ENCODE data around the gene PRICKLE2.

Gene PRICKLE2

DNA sequence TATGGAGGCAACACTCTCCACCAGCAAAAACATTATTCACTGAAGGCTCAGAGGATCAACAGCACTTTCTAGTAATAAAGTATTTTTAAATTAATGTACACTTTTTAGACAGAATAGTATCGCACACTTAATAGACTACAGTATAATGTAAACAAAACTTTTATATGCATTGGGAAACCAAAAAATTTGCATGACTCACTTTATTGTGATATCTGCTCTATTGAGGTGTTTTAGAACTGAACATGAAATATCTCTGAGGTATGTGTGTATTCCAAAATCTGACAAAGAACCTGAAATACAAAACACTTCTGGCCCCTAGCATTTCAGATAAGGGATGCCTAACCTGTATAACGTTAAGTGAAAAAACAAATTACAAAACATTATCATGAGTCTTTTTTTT lies 99.7 kb downstream of the PRICKLE2 start:
- DNase-seq = no peak

DNA sequence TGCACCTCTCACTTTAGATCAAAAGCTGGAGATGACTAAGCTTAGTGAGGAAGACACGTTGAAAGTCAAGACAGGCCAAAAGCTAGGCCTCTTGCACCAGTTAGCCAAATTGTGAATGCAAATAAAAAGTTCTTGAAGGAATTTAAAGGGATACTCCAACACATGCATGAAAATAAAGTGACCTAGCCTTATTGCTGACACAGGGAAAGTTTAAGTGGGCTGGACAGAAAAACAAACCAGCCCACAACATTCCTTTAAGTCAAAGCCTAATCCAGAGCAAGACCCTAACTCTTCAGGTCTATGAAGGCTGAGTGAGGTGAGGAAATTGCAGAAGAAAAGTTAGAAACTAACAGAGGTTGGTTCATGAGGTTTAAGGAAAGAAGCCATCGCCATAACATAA lies 101.3 kb downstream of the PRICKLE2 start:
- no peak for DNase-seq

DNA sequence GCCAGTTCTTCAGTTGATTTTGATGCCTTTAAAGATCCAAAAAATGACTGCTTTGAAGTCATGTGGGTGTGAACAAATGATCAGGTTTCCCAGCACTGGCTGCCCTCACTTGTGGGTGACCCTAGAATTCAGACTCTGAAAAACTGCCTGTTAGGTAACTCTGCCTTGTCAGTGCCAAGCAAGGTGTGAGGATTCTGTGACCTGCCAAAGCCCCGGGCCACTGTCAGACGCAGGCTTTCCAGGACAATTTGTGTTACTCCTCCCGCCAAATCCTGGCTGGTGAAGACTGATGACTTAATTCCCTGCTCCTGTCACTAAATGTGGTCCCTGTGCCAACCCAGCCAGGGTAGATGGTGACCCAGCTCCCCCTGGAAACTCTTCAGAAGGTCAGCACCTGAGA lies 102.8 kb downstream of the PRICKLE2 start:
- DNase-seq = no peak

DNA sequence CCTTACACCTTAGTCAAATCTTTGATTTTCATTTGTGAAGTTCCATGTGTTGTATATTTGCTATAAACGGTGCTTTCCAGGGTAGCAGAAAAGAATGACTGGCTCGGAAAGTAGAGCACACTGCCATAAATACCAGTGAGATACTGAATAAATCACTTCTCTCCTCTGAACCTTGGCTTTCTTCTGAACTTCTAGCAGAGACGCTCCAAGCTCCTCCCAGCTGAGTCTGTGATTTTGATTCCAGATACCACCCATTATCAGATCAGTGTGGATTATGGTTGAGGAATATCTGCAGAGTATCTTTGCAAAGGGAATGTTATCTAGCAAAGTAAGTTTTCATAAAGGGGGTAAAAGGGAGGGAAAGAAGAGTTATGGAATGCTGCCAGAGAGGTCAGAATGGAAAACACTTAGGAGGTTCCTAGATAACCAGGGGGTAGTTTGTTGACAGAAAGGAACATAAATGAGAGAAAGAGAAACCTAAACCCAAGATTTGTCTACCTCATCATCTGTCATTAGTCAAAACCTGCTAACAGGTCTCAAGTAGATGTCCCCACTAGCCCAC lies 103.4 kb downstream of the PRICKLE2 start:
- DNase-seq = no peak

DNA sequence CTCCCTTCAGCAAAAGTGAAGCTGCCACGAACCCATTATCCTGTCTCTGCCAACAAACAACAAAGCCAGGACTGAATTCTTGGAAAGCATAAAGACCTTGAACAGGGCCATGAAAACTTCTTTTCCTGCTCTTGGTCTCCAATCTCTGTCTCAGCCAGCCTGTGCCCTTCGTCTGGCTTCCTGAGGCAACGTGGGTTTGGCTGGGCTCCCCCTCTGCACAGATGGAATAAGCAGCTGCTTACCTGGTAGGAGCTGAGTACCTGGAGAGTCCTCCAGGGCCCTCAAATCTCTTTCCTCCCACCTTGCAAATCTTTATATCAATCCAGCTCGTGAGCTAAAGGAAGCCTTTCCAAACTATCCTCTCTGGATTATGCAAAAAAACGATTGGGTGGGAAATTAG lies 104.4 kb downstream of the PRICKLE2 start:
- no peak for DNase-seq

DNA sequence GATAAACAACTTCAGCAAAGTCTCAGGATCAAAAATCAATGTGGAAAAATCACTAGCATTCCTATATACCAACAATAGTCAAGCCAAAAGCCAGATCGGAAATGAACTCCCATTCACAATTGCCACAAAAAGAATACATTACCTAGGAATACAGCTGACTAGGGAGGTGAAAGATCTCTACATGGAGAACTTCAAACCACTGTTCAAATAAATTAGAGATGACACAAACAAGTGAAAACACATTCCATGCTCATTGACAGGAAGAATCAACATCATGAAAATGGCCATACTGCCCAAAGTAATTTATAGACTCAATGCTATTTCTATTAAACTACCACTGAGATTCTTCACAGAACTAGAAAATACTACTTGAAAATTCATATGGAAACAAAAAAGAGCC lies 107.8 kb downstream of the PRICKLE2 start:
- DNase-seq = no peak

DNA sequence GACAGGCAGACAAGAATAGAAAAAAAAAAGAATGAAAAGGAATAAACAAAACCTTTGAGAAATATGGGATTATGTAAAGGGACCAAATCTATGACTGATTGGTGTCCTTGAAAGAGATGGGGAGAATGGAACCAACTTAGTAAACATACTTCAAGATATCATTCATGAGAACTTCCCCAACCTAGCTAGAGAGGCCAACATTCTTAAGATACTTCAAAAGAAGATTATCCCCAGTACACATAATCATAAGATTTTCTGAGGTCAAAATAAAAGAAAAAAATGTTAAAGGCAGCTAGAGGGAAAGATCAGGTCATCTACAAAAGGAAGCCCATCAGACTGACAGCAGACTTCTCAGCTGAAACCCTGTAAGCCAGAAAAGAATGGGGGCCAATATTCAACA lies 110.6 kb downstream of the PRICKLE2 start:
- no peak for DNase-seq

DNA sequence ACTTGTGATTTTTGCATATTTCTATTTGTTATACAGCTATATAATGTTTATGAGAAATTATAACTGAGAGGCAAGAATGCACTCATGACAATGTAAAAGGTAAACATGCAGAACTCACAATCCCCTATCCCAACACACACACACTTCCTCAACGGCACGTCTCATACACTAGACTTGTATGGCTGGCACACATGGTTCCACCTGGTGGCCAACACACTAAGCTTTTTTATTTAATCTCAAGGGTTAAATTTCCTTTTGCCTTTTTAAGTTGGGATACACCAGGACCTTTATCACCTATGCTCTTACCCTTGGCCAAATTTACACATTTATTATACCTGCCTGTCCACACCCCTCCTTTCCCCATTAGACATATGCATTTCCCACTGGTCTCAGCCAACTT lies 113.4 kb downstream of the PRICKLE2 start:
- no peak for DNase-seq

DNA sequence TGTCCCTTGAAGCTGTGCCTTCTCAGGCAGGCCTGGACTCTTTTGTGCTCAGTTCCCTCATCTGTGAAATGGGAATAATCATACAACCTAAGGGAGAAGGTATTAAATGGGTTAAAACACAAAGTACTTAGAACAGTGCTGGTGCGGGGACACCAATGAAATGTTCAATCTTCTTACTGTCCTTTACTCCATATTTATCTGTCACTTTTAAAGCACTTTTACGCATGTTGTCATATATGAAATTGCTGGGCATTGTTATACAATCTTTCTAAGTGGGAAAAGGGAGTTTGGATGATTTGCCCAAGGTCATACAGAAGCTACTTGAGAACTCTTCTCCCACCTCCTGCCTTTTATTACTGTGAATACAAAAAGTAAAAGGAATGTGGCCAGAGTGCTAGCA lies 114.2 kb downstream of the PRICKLE2 start:
- DNase-seq = no peak

DNA sequence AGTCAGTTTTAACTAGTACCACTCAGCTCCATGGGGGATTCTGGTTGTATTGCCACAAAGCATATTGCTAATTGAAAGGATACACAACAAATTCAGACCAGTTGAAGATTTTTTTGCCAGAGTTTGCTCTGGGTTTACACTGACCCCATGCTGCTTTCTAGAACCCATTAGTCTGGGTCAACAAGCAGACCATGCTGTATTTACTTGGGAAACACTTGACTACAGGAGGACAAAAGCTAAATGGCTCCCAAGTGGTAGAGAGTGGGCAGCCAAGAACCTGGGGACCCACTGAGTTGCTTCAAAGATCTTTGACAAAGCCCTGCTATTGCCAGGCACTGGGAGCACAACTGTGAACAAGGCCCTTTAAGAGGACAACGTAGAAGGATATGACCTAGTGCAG lies 115.2 kb downstream of the PRICKLE2 start:
- DNase-seq = no peak

DNA sequence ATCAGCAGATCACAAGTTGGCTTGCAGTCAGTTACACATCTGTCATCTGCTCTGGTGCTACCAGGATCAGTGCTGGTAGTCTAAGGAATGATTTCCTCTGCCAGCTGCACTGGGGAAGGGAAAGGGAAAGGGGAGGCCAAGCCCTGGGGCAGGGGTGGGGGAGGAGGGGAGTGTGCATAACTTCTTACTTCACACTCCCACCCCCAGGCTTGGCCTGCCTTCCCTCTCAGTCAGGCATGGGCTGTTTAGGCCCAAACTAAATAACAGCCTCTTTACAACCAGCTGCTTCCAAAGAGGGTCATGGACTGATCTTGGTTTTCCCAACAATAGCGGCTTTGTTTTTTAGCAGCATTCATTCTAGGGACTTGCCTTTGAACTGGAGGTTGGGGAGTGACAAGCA lies 115.8 kb downstream of the PRICKLE2 start:
- DNase-seq = no peak

DNA sequence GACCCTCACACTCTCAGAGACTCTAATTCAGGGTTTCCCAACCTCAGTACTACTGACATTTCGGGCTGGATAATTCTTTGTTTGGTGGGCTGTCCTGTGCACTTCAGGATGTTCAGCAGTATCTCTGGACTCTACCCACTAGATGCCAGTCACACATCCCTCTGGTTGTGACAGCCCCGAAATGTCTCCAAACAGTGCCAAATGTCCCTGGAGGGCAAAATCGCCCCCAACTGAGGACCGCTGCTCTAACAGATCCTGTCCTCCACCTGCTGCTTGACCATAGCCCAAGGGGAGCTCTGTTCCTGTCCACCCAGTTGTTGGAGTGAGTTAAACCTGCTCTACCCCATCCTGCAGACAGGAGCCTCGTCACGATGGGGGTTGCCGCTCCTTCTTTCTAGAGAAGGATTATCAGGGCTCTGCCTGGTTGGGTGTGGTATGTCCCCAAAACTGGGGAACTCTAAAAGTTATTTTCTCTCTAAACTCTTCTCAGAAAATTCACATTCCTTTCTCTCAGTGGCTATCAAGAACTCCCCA lies 116.4 kb downstream of the PRICKLE2 start:
- DNase-seq = no peak

DNA sequence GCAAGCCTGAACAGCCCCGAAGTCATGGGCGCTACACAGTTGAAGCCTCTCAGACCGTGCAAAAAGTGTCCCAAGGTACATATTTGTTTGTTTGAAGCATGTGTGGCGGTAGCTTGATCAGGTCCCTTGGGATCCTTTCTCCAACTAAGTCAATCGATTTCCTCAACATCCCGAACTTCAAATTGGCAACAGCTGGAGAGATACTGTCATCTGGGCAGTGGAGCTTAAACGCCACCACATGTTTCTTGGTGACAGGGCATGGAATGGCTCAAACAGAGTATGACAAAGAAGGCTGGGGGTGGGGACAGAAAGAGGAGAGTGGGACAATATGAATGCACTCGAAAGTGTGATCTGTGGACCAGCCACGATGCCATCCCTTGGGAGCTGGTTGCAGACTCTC lies 117.0 kb downstream of the PRICKLE2 start:
- no peak for DNase-seq

DNA sequence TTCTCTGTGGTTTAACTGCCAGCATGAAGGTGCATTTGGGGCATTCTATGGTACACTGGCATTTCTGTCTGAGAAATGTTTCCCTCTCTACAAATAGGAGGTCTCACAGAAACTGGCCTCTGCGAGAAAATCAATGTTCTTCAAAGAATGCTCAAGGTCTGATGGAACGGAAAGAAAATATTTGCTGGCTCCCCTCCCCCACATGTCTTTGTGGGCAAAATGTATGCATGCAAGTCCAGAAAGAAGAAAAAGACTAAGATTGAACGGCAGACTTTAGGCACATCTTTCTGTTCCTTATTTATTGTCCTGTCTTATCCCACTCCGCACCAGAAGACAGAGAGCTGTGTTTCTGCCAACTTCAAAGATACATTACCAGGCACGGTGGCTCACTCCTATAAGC lies 118.1 kb downstream of the PRICKLE2 start:
- DNase-seq = no peak

DNA sequence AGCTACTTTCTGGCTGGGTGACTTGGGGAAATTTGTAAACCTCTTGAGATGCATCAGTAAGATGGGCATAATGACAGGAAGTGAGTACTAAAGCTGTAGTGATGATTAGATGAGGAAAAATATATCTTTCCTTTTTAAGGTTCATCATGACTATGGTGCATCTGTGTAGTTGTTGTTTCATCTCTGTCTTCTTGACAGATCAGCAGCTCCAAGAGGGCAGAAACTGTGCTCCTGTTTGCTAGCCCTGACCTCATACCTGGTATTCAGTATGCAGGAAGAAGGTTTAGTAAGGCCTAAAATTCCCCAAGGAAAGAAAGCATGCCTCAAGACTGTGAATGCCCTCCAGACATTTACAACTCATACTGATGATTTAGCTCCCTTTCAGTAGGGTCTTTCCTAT lies 119.5 kb downstream of the PRICKLE2 start:
- DNase-seq = no peak

DNA sequence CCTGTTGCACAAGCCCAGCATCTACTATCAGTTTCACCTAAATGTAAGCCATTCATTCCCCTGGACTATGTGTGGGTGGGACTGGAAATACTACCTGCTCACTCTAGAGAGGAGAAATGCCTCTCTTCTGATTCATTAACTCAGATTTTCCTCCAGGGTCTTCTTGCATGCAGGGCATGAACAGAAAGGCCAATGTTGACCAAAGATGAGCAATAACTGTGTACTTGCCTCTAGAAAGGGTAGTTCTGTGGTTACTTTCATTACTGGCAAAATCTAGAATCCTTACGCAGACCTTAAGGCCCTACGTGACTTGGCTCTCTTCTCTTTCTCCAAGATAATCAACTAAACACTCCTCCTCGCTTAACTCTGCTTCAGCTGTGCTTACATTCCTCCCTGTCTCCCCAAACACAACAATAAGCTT lies 120.6 kb downstream of the PRICKLE2 start:
- no peak for DNase-seq

DNA sequence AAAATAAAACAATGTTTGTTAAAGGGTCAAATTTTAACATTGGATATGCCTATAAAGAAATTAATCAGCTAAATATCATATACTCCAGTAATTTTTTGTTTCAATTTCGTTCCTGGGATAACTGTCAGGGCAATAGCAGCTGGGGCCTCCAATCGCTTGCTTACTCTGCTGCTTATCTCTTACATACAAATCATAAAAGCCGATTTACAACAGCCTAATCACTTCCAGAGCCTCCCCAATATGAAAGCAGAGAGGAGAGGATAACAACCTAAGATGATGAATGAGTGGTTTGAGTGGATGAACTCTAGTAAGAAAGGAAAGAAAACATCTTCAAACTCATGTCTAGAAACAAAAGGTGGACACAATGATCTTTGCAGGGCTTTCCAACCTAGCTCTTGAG lies 121.3 kb downstream of the PRICKLE2 start:
- DNase-seq = no peak

DNA sequence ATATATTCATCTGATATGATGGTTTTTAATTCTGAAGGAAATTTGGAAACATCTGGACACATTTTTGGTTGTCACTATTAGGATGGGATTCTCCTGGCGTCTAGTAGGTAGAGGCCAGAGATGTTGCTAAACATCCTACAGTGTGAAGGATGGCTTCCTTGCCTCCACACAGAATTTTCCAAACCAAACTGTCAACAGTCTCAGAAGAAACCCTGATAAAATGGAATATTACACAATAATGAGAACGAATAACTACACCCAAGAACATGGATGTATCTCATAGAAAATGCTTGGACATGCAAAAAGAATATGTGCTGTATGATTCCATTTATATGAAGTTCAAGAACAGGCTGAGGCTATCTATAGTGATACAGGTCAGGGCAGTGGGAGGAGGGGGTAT lies 122.1 kb downstream of the PRICKLE2 start:
- DNase-seq = no peak

DNA sequence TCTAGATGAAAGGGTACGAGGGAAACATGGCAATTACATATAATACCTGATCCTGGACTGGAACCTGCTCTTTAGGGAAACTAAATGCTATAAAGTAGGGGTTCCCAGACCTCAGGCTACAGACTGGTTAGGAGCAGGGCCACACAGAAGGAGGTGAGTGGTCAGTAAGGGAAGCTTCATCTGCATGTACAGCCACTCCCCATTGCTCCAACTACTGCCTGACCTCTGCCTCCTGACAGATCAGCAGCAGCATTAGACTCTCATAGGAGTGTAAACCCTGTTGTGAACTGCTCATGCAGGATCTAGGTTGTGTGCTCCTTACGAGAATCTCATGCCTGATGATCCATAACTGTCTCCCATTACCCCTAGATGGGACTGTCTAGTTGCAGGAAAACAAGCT lies 123.1 kb downstream of the PRICKLE2 start:
- DNase-seq = no peak

DNA sequence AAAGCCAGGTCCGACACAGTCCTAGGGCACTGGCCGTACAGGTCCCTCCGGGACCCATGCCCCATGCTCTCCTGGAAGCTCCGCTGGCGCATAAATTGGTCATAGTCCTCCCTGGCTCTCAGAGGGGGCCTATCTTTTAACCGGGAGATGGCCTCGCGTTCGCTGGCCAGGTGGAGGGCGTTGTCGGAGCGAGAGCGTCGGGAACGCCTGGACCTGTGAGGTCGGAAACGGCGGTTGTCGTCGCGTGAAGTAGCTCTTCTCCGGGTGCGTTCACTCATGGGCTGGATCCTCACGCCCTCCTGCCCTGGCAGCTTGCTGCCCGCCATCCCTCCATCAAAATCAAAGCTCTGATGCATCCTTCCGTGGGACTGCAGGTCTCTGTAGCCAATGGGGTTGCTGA lies 126.0 kb downstream of the PRICKLE2 start:
- DNase-seq = no peak

DNA sequence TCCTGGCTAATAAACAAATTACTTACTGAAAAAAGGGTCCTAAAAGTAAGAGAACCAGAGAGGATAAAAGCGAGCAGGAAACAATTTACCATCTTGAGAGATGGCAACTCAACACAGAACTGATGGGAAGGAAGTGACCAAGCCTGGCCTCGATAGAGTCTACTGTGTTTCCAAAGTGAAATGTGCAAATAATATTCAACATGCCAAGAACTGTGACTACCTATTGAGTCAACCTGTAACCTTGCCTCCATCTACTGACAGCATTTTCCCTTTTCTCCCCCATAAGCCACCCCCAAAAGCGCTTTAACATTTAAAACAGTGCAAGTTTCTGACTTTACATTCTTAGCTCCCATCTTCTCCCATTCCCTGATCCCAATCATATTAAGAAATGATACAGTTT lies 126.6 kb downstream of the PRICKLE2 start:
- DNase-seq = no peak

DNA sequence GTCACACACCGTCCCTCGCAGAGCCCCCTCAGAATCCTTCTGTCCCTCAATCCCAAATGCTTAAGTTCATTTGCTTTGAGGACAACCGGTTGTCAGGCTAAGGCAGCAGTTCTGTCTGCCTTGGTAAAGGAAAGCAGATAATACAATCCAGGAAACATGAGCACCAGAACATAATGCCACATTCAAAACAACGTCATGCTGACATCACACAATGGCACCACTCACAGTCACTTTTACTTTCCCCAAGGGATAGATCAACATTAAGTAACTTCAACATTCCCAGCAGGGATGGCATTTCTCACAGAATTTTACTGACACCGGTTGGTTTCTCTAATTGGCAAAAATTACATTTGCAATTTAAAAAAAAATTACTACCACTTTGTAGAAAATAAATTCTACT lies 127.3 kb downstream of the PRICKLE2 start:
- DNase-seq = no peak

DNA sequence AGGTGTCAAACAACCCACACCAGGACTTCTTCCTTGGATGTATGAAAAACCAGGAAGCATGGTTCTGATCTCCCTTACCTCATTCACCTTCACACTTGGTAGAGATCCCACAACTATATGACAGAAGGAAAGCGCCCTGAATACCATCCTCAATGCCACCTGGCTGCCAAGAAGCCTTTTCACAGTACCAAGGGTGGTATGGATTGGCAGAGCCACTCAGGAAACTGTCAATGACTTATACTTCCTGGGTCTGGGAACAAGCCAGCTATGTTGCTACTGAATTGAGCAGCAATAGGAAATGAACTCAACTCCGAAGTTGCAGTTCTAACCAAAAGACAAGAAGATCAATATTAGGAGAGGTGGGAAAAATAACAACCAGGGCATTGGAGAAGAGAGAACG lies 129.5 kb downstream of the PRICKLE2 start:
- no peak for DNase-seq

DNA sequence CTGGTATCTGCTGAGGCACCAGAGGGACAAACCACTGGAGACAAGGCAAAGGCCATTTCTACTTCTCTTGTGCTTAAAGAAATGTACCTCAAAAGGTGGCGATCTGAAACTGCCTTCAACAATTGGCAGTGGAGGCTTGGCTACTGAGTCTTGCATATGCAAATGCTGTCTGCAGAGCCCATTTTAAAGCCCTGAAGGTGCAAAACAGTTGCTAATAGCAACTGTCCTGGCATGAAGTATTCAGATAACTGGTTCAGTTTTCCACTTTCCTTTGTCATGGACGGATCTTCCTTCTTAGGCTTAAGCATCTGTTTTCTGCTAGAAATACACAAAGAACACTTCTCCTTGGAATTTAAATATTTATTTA lies 130.6 kb downstream of the PRICKLE2 start:
- DNase-seq = no peak

DNA sequence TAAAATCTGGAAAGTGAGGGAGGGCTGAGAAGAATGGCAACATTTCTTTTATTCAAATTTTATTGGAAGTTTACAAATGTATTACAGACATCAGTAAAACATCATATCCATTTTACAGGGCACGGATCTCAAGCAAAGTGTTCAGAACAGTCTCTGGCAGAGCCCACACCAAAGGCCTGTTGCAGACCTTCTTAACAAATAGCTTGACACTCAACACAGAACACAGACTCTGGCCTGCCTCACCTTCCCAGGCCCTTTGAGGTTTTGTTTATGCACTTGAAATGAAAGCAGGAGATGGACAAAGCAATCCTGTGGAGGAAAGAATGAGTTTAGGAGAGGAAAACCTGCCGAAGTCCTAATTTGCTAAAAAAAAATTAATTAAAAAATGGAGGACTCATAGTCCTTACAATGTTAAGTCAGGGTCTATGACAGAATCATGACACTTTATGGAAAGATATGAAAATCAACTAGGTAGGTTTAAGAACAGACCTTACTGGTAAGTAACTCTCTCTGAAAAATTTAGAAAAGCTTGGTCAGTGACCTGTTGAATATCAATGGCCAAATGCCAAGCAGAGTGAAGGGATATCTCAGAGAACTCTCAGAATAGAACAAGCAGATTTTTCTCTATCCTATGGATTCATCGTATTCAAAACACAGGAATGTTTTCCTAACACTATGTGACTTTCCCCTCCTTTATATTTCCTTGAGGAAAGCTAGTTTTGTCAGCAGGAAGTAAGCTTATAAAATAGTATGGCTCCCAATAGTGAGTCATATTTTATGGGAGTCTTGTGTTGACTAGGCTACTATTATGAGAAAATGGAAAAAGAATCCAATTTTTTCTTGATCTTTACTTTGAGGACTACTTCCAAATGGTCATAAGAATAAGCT lies 131.2 kb downstream of the PRICKLE2 start:
- no peak for DNase-seq
